Measurements from ENCODE around the gene LAMB4. TPM values are rescaled to one million over a fixed set of nuclear protein-coding genes. Genes with fewer than 3 reads are reported as not detected.

The LAMB4 gene
- 0.13 TPM in 1 of 2 replicates, not detected in the other for total RNA-seq (2014; rRNA removed; shearing (Covaris generic))

DNA sequence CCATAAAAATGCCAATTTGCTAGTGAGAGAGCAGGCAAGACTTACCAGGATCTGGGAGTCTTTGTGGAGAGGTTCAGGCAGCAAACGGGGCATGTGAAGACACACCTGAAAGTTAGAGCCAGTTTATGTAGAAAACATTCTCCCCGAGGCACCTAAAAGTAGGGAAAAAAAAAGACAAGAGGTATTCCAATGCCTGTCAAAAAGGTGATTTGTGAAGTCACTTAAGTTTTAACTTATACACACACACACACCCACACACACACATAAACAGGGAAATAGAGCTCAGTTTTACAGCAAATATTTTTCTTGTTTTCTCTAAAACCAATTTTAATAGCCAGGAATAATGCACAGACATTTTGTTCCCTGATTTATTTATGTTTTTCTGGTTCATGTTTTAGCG lies at the start of gene LAMB4:
TSS of gene LAMB4 (minus strand) at position 101 of the 400 bp plus-strand sequence. CDS start 7,197 bp downstream, outside the sequence.
- DNase-seq (ENCODE audit: low read depth in 1 of 2, low spot score in 2 of 2), result no peak
- Histone ChIP-seq H3K36me3 (no peaks in the 10 kb centered on the region), H3K4me1 (replicated peaks) (no peaks in the 10 kb centered on the region), H3K4me3 (no peak within 1 kb of the TSS), H3K27me3 (replicated peaks) (no peaks in the 10 kb centered on the region), H3K9me3 (replicated peaks) (no peaks in the 10 kb centered on the region), H3K27ac (no peak within 1 kb of the TSS)

- H3K9me3 ChIP-seq (replicated peaks), result no peaks in the 10 kb centered on the region
- H3K27me3 ChIP-seq (replicated peaks), result peaks cover 17% of the 10 kb centered on the region
- no peak for DNase-seq (ENCODE audit: low read depth in 1 of 2, low spot score in 2 of 2)
- no peak overlapping the region for H3K27ac ChIP-seq
- H3K4me1 ChIP-seq (replicated peaks), result no peaks in the 10 kb centered on the region
- no peak overlapping the region for H3K4me3 ChIP-seq
- no peaks in the 10 kb centered on the region for H3K36me3 ChIP-seq
Measured at GRCh38 chr7:108178398-108178797, 48.2 kb upstream of the LAMB4 start.

DNA sequence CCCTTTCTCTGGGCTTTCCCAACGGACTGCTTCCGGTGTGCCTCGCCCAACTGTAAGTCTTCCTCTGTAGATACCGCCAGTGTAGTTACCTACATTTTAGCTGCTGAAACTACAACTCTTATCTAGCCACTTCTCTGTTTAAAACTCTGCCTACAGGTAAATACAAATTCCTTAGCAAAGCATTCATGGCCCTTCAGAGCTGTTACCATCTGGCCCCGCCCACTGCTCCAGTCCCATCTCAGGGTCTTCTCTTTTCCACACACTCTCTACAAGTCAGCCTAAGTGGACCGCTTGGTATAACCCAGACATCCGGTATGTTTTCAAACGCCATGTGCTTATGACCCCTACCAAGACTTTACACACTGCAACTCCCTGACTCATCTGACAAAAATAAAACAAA lies 41.0 kb upstream of the LAMB4 start:
- Histone ChIP-seq H3K27ac (no peak overlapping the region), H3K9me3 (replicated peaks) (no peaks in the 10 kb centered on the region), H3K4me3 (no peak overlapping the region), H3K27me3 (replicated peaks) (peaks cover 14% of the 10 kb centered on the region), H3K36me3 (no peaks in the 10 kb centered on the region), H3K4me1 (replicated peaks) (no peaks in the 10 kb centered on the region)
- no peak for DNase-seq (ENCODE audit: low read depth in 1 of 2, low spot score in 2 of 2)

GRCh38 chr7:108170251-108170650 lies 40.1 kb upstream of the LAMB4 start:
- Histone ChIP-seq H3K36me3 (no peaks in the 10 kb centered on the region), H3K9me3 (replicated peaks) (no peaks in the 10 kb centered on the region), H3K4me3 (no peak overlapping the region), H3K4me1 (replicated peaks) (no peaks in the 10 kb centered on the region), H3K27ac (no peak overlapping the region), H3K27me3 (replicated peaks) (peaks cover 10% of the 10 kb centered on the region)
- DNase-seq (ENCODE audit: low read depth in 1 of 2, low spot score in 2 of 2), result no peak

DNA sequence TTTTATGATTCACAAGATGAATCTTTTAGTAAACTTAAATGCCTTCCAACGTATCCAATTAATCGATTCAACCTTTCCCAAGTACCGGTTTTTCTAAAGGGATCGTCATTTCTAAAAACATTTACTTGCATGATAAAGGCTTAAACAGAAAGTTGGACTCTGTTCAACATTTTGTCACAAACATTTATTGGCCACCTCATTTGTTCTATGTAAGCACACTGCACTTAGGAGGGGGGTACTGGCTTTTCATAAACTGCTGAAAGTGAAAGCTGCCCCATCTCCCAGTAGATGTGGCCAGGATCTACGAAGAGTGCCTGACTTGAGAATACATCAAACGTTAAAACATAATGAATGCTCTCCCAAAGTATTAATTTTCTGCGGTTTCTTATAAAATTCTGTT lies 37.3 kb upstream of the LAMB4 start:
- Histone ChIP-seq H3K27me3 (replicated peaks) (no peaks in the 10 kb centered on the region; the same call in none of the 2 replicates), H3K4me1 (replicated peaks) (no peaks in the 10 kb centered on the region), H3K9me3 (replicated peaks) (no peaks in the 10 kb centered on the region), H3K36me3 (no peaks in the 10 kb centered on the region), H3K4me3 (no peak overlapping the region), H3K27ac (no peak overlapping the region)
- peak in 1 of 2 experiments; percentile 24 for DNase-seq (ENCODE audit: low read depth in 1 of 2, low spot score in 2 of 2)

- no peak for DNase-seq (ENCODE audit: low read depth in 1 of 2, low spot score in 2 of 2)
- no peaks in the 10 kb centered on the region for H3K36me3 ChIP-seq
- H3K9me3 ChIP-seq (replicated peaks), result no peaks in the 10 kb centered on the region
- no peak overlapping the region for H3K4me3 ChIP-seq
- no peaks in the 10 kb centered on the region for H3K4me1 ChIP-seq (replicated peaks)
- no peaks in the 10 kb centered on the region; the same call in none of the 2 replicates for H3K27me3 ChIP-seq (replicated peaks)
- H3K27ac ChIP-seq, result no peak overlapping the region
Measured at GRCh38 chr7:108166687-108167086, 36.5 kb upstream of the LAMB4 start.

DNA sequence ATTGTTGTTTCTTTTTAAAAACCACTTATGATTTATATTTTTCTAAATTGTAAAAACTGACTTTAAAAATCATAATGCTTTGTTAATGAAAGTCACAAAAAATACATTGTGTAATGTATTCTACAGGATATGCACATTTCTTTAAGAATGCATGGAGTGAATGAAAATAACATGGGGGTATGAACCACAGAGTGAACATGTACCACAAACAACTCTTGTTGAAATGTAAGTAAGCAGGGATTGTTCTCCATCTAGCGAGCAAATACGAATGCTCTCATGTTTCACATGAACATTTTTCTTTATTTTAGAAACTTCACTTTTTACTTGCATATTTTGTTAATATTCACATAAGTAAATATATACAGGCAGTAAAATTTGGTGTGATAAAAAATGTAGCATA lies 35.6 kb upstream of the LAMB4 start:
- H3K4me1 ChIP-seq (replicated peaks), result no peaks in the 10 kb centered on the region
- no peak overlapping the region for H3K27ac ChIP-seq
- no peaks in the 10 kb centered on the region for H3K9me3 ChIP-seq (replicated peaks)
- H3K36me3 ChIP-seq, result no peaks in the 10 kb centered on the region
- H3K4me3 ChIP-seq, result no peak overlapping the region
- no peak for DNase-seq (ENCODE audit: low read depth in 1 of 2, low spot score in 2 of 2)
- no peaks in the 10 kb centered on the region; the same call in none of the 2 replicates for H3K27me3 ChIP-seq (replicated peaks)

GRCh38 chr7:108164946-108165345 lies 34.8 kb upstream of the LAMB4 start:
- H3K27ac ChIP-seq, result no peak overlapping the region
- no peaks in the 10 kb centered on the region for H3K36me3 ChIP-seq
- H3K27me3 ChIP-seq (replicated peaks), result no peaks in the 10 kb centered on the region; the same call in none of the 2 replicates
- H3K9me3 ChIP-seq (replicated peaks), result no peaks in the 10 kb centered on the region
- no peak for DNase-seq (ENCODE audit: low read depth in 1 of 2, low spot score in 2 of 2)
- no peak overlapping the region for H3K4me3 ChIP-seq
- no peaks in the 10 kb centered on the region for H3K4me1 ChIP-seq (replicated peaks)

GRCh38 chr7:108164342-108164741 lies 34.2 kb upstream of the LAMB4 start:
- DNase-seq (ENCODE audit: low read depth in 1 of 2, low spot score in 2 of 2), result no peak
- Histone ChIP-seq H3K27ac (no peak overlapping the region), H3K4me1 (replicated peaks) (no peaks in the 10 kb centered on the region), H3K9me3 (replicated peaks) (no peaks in the 10 kb centered on the region), H3K36me3 (no peaks in the 10 kb centered on the region), H3K27me3 (replicated peaks) (no peaks in the 10 kb centered on the region; the same call in none of the 2 replicates), H3K4me3 (no peak overlapping the region)

- peaks cover 3% of the 10 kb centered on the region for H3K27me3 ChIP-seq (replicated peaks)
- DNase-seq (ENCODE audit: low read depth in 1 of 2, low spot score in 2 of 2), result no peak
- H3K36me3 ChIP-seq, result no peaks in the 10 kb centered on the region
- no peaks in the 10 kb centered on the region for H3K9me3 ChIP-seq (replicated peaks)
- H3K4me1 ChIP-seq (replicated peaks), result no peaks in the 10 kb centered on the region
- no peak overlapping the region for H3K27ac ChIP-seq
- no peak overlapping the region for H3K4me3 ChIP-seq
Measured at GRCh38 chr7:108158776-108159175, 28.6 kb upstream of the LAMB4 start.

DNA sequence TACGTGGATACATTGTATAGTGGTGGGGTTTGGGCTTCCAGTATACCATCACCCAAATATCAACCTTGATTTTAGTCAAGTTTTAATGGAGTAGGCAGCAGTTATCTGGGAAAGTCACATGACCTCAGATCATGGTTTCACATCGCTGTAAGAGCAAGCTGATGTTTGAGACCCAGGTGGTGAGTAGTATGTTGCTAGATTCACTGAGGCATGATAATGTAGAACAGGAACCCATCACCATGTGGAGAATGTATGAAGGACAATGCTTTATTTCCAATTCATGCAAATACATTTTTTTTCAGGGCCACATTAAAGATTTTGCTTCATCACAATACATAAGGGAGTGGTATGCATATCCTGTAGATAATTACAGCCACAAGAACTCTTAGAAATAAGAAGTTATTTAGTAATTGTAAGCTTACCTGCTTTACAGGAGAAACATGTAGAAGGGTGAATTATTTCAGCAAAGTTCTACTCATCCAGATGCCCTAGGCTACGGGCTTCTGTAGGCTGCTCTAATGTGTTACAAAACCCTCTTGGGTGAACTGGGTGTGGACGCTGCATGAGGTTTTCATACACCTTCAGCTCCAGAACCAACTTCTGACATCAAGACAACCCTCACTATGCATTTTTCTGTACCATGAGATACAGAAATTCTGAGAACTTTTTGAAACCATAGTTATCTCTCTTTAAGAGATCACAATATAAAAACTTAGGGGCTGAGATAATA lies 27.6 kb upstream of the LAMB4 start:
- peaks cover 3% of the 10 kb centered on the region for H3K27me3 ChIP-seq (replicated peaks)
- H3K4me1 ChIP-seq (replicated peaks), result no peaks in the 10 kb centered on the region
- H3K36me3 ChIP-seq, result no peaks in the 10 kb centered on the region
- H3K27ac ChIP-seq, result no peak overlapping the region
- H3K4me3 ChIP-seq, result no peak overlapping the region
- no peak for DNase-seq (ENCODE audit: low read depth in 1 of 2, low spot score in 2 of 2)
- H3K9me3 ChIP-seq (replicated peaks), result no peaks in the 10 kb centered on the region

DNA sequence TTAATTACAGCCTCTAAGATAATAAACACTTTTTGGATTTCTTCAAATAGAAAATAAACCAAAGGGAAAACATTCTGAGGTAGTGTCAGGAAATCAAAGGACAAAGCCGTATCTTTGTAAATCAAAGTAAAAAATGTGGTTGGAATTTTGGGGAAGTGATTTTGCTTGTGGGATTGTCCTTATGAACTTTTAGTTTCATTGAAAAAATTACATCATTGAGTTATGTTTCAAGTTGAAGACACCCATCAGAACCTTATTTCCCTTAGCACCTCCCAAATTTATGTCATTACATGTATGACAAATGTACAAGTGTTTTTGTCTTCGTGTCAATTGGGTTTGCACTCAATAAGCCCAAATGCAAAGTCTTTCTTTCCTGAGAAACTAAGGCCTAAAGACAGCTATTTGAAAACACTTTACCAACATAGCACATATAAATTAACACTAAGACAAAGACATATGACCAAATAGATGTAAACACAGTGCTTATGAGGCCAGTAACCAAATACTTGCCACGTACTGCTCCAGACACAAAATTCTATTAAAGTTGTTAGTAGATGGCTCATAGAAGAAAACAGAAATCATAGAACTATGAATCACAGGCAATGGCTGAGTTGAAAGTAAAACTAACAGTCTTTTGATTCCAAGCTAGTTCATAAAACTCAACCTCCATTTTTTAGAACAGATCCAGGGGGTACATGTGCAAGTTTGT lies 26.9 kb upstream of the LAMB4 start:
- Histone ChIP-seq H3K4me1 (replicated peaks) (no peaks in the 10 kb centered on the region), H3K9me3 (replicated peaks) (no peaks in the 10 kb centered on the region), H3K27ac (no peak overlapping the region), H3K4me3 (no peak overlapping the region), H3K36me3 (no peaks in the 10 kb centered on the region), H3K27me3 (replicated peaks) (peaks cover 3% of the 10 kb centered on the region)
- no peak for DNase-seq (ENCODE audit: low read depth in 1 of 2, low spot score in 2 of 2)

GRCh38 chr7:108152198-108152597 lies 22.0 kb upstream of the LAMB4 start:
- Histone ChIP-seq H3K27ac (no peak overlapping the region), H3K4me1 (replicated peaks) (no peaks in the 10 kb centered on the region), H3K27me3 (replicated peaks) (peaks cover 4% of the 10 kb centered on the region), H3K36me3 (no peaks in the 10 kb centered on the region), H3K4me3 (no peak overlapping the region), H3K9me3 (replicated peaks) (no peaks in the 10 kb centered on the region)
- DNase-seq (ENCODE audit: low read depth in 1 of 2, low spot score in 2 of 2), result no peak

DNA sequence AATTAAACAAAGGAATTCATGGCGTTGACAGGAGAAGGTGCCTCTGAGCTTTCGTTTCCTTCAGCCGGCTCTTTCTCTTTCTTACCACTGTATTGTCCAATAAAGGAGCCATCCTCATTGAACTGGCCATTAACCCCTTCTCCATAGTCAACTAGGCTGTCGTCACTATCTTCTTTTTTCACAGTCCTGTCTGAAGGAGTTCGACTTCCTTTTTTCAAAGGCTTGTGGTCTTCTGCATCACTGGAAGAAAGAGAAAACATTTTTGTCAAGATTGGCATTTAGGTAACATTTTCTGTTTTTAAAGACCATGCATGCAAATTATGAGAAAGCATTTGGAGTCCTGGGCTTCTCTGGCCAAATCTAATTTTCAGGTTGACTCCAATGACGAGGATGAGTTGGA lies 19.7 kb upstream of the LAMB4 start:
- no peak for DNase-seq (ENCODE audit: low read depth in 1 of 2, low spot score in 2 of 2)
- Histone ChIP-seq H3K4me3 (no peak overlapping the region), H3K4me1 (replicated peaks) (no peaks in the 10 kb centered on the region; the same call in 1 of the 2 replicates), H3K27ac (no peak overlapping the region), H3K27me3 (replicated peaks) (peaks cover 4% of the 10 kb centered on the region), H3K36me3 (no peaks in the 10 kb centered on the region), H3K9me3 (replicated peaks) (no peaks in the 10 kb centered on the region)

Data from SJSA1 (cell line).